Measurements from ENCODE around the gene PGC. TPM values are rescaled to one million over a fixed set of nuclear protein-coding genes. Genes with fewer than 3 reads are reported as not detected.

The PGC gene
- total RNA-seq, 1 donor from 2014 or later = not detected

- no peak for DNase-seq (ENCODE audit: low read depth)
These were observed 1.3 kb upstream of the PGC start for GRCh38 chr6:41748542-41748941.

- no peak for DNase-seq (ENCODE audit: low read depth)
These were observed 893 bp upstream of the PGC start for GRCh38 chr6:41748102-41748477.

GRCh38 chr6:41746107-41746506, 1.1 kb downstream of the PGC start:
- no peak for DNase-seq (ENCODE audit: low read depth)

GRCh38 chr6:41744236-41744787, 2.9 kb downstream of the PGC start:
- DNase-seq (ENCODE audit: low read depth) = no peak

GRCh38 chr6:41743406-41744235, 3.6 kb downstream of the PGC start:
- no peak for DNase-seq (ENCODE audit: low read depth)

GRCh38 chr6:41741625-41742490, 5.3 kb downstream of the PGC start:
- DNase-seq (ENCODE audit: low read depth) = peak; percentile 73

GRCh38 chr6:41740366-41741162, 6.6 kb downstream of the PGC start:
- DNase-seq (ENCODE audit: low read depth) = no peak

GRCh38 chr6:41739041-41739440, 8.2 kb downstream of the PGC start:
- no peak for DNase-seq (ENCODE audit: low read depth)

GRCh38 chr6:41737591-41738130, 9.5 kb downstream of the PGC start:
- DNase-seq (ENCODE audit: low read depth) = no peak

GRCh38 chr6:41736800-41737555, 10.2 kb downstream of the PGC start:
- DNase-seq (ENCODE audit: low read depth) = no peak

GRCh38 chr6:41736186-41736733, 10.9 kb downstream of the PGC start:
- DNase-seq (ENCODE audit: low read depth) = no peak

GRCh38 chr6:41735427-41736185, 11.6 kb downstream of the PGC start, which contains the start of gene TFEB:
Gene TFEB (minus strand): TSS chr6:41735608. CDS start chr6:41691213, 44,395 bp downstream.
- DNase-seq (ENCODE audit: low read depth) = peak; percentile 90

GRCh38 chr6:41734666-41735426, 12.4 kb downstream of the PGC start:
- peak; percentile 71 for DNase-seq (ENCODE audit: low read depth)

- peak; percentile 81 for DNase-seq (ENCODE audit: low read depth)
These were observed 13.2 kb downstream of the PGC start for GRCh38 chr6:41733707-41734665.

GRCh38 chr6:41733360-41733706, 13.9 kb downstream of the PGC start:
- DNase-seq (ENCODE audit: low read depth) = no peak

GRCh38 chr6:41732591-41733359, 14.4 kb downstream of the PGC start:
- DNase-seq (ENCODE audit: low read depth) = no peak

All from myocyte (in vitro differentiated cells).